Heart left ventricle (tissue), 13 donors: Measurements from ENCODE around the gene EVL.

ENCODE experiments used
- CTCF ChIP-seq, 12 donors: fragments of 200-600 bp; sonication (generic) in 4 of 12; IDR thresholded peaks; one replicate each; pipeline versions ENCODE4 v1.5.0 to v1.8.0; 2018 to 2022; ENCODE audit warnings: antibody characterized with exemption in 12 of 12, mild to moderate bottlenecking in 5 of 12
- POLR2A ChIP-seq, 2 donors: fragments of 450-650 bp; IDR thresholded peaks; one replicate each; pipeline ENCODE4 v1.6.1; 2017; ENCODE audit warnings: antibody characterized with exemption in 2 of 2, mild to moderate bottlenecking in 2 of 2, moderate library complexity in 2 of 2
- donor health status: ischemic (EF 13 %, LVEDD 7.1; RV severe dilation, severe dysfunction).
- donor health status: DM: no; HTN: yes; CAD: no.
- donor health status: DM: no; HTN: no; CAD: no.
- donor health status: ischemic (EF 25% LVEDD 6.9; RV normal size, moderate dysfunction).
- donor health status: ischemic (EF 25% LVEDD 5.7; RV mildly dilated, moderate dysfunction).
- donor health status: ischemic (EF 35%, LVEDD 5.7; RV mildly dilated, moderate dysfunction).
- donor health status: nonischemic (EF 11% LVEDD 7.7; RV severe dilation, severe dysfunction).
- donor health status: DM: yes; HTN: yes; CAD: no.
- donor health status: PGD.
- donor health status: ischemic (EF 29% LVEDD 5.4; RV normal size, mild dysfunction).
- donor health status: nonischemic (EF 23%, LVEDD 6.1; RV moderate dilation, normal function).

DNA sequence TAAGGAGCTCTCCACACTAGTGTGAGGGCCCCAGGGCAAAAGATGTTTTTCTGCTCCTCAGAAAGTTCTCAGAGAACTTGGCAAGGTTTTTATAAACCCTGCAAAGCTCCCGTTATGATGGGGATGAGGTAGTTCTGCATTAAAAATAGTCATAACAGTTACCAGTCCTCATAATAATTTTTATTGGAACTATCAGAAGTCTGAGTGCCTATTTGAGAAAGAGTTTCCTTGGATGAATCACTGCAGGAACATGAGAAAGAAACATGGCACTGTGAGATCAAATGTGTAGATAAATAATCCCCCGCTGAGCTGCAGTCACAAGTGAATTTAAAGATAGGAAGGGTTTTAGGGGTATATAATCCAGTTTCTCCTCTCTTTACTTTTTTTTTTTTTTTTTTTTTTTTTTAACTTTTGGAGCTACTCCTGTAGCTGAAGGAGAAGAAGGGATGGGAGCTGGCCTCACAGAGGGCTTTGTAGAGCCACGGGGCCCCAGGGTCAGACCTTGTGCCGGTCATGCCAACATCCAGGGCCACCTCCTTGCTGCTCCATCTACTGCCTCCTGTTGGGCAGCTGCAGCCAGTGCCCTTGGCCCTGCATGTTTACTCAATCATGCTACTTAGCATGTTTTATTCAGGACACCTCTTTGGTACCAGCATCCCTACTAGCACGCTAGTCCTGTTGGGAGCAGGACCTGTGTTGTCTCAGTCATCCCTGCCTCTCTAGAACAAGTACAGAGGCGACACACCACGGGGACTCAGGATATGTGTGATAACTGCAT, 39.5 kb downstream of the EVL start:
- TF ChIP-seq CTCF (IDR thresholded peaks at IDR 0.05) (no peak), POLR2A (IDR thresholded peaks at IDR 0.05) (no peak)
